Esophagus muscularis mucosa (tissue), 3 donors: ENCODE results near the gene CLNK.

Source experiments
- CTCF ChIP-seq, 3 experiments: fragments of 200-600 bp in 2 of 3; fragments of 450-650 bp in 1 of 3; sonication (generic) in 2 of 3; IDR thresholded peaks; one replicate each; pipeline ENCODE4 v1.5.1; 2017 to 2019; ENCODE audit warnings: antibody characterized with exemption in 3 of 3, mild to moderate bottlenecking in 2 of 3, moderate library complexity in 1 of 3
- POLR2A ChIP-seq: fragments of 450-650 bp; IDR thresholded peaks from one replicate; pipeline ENCODE4 v1.6.1; 2017; ENCODE audit warnings: antibody characterized with exemption, moderate library complexity, mild to moderate bottlenecking, low read depth

- TF ChIP-seq POLR2A (no peak), CTCF (IDR thresholded peaks at IDR 0.05) (no peak)
Measured at GRCh38 chr4:10672379-10672778, 12.2 kb downstream of the CLNK start.
